ENCODE data around the gene WNT7B.

Gene WNT7B

GRCh38 chr22:45927059-45927458, 49.9 kb downstream of the WNT7B start:
- DNase-seq (ENCODE audit: low read depth), result no peak

DNA sequence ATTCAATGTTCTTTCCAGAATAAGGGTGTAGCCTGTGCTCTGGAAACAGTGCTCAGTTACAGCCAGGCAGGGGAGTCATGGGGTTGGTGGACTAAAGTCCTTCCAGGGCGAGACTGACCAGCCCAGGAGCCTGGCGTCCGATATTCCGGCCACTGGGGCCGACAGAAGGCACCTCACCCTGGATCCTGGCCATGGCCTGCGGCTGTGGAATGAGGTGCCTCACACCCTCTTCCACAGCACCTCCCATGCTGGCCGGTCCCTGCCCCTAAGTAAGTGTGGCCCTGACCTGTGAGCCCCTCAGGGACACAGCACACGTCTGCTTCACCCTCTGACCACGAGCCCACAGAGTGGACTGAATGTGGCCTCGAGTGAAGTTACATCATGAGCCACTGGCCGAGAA, 50.5 kb downstream of the WNT7B start:
- DNase-seq (ENCODE audit: low read depth), result no peak

GRCh38 chr22:45925811-45926351, 51.1 kb downstream of the WNT7B start:
- no peak for DNase-seq (ENCODE audit: low read depth)

DNA sequence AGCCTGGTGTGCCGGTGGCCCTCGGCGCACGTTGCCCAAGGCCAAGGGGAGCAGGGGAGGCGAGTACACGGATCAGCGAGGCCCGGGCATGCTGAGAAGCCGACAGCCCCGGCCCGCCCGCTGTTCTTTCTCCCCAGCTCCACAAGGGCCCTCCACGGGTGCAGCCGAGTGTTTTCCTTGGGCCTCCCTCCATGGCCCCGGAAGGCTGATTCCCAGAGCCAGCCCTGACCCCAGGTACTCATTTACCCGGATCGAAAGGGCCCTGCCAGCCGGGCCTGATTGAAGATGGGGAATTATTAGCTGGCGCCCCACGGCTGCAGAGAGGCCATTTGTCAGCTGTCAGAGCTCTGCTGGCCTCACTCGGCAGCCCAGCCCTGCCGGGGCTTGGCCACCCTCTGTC, 53.1 kb downstream of the WNT7B start:
- DNase-seq (ENCODE audit: low read depth), result no peak

- DNase-seq (ENCODE audit: low read depth), result no peak
Observed at GRCh38 chr22:45923212-45923611, 53.8 kb downstream of the WNT7B start.

- no peak for DNase-seq (ENCODE audit: low read depth)
Observed at GRCh38 chr22:45922661-45923060, 54.3 kb downstream of the WNT7B start.

GRCh38 chr22:45922256-45922655, 54.7 kb downstream of the WNT7B start:
- no peak for DNase-seq (ENCODE audit: low read depth)

DNA sequence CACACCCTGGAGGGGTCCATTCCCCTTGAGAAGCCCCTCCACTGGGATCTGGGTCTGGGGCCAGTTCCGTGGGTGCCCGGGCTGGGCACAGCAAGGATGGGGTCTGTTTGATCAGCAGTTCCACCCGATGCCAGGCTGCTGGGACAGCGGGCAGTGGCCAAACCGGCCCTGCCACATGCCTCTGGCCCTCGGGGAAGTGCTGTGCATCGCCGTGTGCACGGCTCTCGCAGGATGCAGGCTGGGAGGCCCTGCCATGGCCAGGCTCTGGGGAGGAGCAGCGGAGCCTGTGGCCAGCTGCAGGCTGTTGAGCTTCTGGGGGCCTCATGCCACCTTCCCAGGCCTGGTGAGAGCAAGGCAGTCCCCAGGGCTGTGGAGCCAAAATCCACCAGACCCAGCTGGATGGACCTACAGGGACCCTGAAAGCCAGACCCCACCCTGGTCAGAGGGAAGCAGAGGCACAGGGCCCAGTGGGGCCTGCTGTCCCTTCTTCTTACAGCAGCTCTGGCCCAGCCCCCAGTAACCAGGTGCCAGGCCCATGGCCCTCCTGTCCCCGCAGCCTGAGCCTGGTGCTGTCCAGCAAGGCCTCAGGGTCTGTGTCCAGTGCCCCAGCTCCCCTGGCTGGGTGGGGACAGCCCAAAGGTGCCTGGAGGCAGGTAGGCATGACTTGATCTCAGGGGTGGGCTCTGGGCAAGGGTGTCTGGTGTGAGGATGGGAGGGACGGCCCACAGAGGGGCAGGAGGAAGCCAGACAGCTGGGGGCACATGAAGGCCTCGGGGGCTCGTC, 57.3 kb downstream of the WNT7B start:
- DNase-seq (ENCODE audit: low read depth), result no peak

DNA sequence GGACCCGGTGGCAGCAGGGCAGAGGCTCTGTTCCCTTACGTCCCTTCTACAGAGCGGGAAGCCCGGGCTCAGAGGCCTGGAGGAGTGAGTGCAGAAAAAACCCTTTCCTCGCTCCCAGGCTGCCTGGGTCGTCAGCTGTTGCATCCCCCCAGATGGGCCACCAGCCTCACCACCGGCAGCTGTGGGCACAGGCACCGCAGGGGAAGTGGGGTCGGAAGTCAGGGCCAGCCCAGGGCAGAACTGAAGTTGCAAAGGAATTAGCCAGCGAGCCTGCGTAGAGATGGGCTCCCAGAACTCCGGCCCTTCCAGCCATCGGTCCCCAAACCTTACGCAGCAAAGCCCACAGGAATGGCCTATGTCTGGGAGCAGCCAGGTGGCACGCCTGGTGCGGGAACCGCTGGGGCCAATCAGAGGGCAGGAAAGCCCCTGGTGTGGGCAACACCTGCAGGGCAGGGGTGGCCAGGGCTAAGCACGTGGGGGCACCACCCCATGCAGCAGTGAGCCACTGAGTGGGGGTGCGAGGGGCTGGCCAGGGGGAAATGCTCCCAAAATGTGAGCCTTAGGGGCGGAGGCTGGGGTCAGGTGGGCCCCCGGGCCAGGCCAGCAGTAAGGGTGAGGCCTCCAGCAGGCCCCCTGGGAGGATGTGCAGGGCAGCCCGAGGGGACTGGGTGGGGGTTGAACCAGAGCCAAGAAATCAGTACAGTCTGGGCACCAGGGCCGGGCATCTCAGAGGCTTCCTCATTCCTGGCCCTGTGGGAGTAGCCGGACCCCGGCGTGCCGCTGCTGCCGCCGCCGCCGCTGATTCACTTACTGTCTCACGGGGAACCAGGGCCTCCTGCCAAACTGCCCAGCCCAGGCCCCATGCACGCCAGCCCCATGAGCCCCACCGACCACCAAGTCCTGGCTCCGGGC, 58.2 kb downstream of the WNT7B start:
- no peak for DNase-seq (ENCODE audit: low read depth)

- DNase-seq (ENCODE audit: low read depth), result no peak
Observed at GRCh38 chr22:45917700-45918458, 59.1 kb downstream of the WNT7B start.

DNA sequence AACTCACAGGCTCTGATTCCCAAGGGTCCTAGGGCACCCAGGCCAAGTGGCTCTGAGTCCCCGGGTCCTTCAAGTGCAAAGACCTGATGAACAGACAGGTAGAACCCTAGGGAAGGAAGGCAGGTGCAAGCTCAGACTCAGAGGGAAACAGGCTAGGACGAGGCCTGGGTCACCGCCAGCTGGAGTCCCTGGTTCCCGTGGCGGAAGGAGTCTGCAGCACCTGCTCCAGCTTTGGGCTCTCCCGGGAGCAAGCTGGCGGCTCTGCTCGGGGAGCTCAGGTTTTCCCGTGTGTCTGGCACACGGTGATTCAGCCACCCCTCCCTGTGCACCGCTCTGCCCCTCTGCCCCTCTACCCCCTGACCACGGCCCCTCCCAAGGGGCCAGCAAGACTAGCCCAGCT, 59.8 kb downstream of the WNT7B start:
- no peak for DNase-seq (ENCODE audit: low read depth)

DNA sequence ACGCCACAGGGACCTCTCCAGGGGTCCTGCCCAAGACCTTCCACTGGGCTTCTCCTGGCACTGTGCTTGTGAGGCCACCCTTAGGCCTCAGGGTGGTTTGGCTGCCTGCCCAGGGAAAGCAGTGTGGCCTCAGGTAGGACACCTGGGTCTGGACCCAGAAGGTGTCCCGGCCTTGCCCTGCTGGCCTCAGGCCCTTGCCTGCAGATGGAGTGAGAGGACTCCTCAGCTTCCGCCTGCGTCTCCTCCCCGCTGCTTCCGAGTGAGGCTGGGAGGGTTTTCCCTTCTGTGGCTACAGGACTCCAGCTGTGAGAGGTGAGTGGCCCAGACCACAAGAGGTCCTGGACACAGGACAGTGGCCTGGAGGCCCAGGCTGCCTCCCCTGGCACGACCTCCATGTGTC, 60.4 kb downstream of the WNT7B start:
- DNase-seq (ENCODE audit: low read depth), result no peak

- no peak for DNase-seq (ENCODE audit: low read depth)
Observed at GRCh38 chr22:45915841-45916240, 61.1 kb downstream of the WNT7B start.

GRCh38 chr22:45915151-45915550, 61.8 kb downstream of the WNT7B start:
- DNase-seq (ENCODE audit: low read depth), result no peak

DNA sequence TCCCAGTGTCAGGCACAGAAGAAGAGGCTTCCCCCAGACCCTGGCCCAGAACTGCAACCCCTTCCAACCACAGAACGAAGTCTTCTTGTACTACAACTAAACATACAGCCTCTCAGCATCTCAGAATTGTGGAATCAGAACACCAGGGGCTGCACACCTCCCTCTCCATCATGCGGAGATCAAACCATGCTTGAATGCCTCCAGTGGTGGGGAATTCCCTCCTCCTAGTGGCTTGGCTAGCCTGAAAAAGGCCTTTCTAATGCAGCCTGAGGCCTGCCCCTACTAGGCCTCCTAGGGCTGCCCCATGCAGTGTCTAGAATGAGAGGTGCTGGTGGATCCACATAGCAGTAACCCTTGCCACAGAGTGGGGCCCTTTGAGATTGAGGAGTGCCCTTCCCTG, 62.7 kb downstream of the WNT7B start:
- DNase-seq (ENCODE audit: low read depth), result no peak

GRCh38 chr22:45912910-45913309, 64.1 kb downstream of the WNT7B start:
- DNase-seq (ENCODE audit: low read depth), result no peak

- no peak for DNase-seq (ENCODE audit: low read depth)
Observed at GRCh38 chr22:45911601-45912271, 65.2 kb downstream of the WNT7B start.

DNA sequence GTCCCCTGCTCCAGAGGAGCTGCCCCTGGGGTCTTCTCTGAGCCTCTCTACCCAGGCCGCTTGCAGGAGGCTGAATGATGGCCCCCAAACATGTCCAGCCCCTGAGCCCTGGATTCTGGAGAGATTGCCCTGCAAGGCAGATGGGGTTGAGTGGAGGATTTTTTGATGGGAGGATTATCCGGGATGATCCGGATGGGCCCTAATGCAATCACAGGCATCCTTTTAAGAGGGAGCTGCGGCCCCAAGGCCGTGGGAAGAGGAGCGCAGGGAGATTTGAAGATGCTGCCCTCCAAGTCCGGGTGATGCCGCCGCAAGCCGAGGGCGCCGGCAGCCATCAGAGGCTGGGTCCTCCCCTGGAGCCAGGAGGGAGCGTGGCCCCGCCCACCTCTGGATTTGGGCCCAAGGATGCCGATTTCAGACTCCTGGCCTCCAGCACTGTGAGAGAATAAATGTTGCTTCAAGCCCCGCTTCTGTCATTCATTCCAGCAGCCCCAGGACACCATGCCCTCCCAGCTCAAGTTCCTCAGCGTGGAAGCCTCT, 66.0 kb downstream of the WNT7B start:
- DNase-seq (ENCODE audit: low read depth), result no peak

GRCh38 chr22:45908961-45909360, 68.0 kb downstream of the WNT7B start:
- DNase-seq (ENCODE audit: low read depth), result no peak

DNA sequence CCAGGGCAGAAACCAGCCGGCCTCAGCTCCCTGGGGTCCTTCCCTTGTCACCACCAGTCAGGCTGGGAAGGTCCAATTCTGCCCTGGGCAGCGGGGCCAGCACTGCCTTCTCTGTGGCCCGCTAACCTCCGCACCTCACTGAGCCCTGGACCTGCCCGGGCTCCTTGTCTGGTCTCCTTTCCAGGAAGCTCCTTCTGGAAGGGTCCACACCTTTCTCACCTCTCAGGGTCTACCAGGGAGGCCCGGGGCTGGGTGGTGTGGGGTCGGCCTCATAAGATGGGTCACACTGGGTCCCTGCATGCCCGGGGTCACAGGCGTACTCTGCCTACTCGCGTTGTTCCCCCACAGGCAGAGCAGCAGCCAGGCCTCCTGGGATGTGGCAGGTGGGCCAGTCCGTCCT, 69.0 kb downstream of the WNT7B start:
- DNase-seq (ENCODE audit: low read depth), result no peak

DNA sequence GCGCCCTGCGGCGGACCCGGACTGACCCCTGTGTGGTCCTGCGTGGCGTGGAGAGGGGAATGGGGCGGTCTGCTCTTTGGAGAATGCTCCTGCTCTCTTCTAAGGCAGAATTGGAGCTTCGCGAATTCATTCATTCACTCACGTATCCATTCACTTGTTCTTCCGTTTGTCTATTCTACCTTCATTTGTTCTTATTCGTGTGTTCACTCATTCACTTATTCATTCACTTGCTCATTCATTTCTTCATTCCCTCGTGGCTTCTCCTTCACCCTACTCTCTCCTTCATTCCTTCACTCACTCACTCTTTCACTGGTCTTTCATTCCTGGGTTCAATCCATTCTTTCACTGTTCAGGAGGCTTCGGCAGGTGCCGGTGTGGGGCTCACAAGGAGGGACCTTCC, 69.6 kb downstream of the WNT7B start:
- DNase-seq (ENCODE audit: low read depth), result no peak
